ENCODE measurements around the gene ZNF106.

ZNF106 gene

DNA sequence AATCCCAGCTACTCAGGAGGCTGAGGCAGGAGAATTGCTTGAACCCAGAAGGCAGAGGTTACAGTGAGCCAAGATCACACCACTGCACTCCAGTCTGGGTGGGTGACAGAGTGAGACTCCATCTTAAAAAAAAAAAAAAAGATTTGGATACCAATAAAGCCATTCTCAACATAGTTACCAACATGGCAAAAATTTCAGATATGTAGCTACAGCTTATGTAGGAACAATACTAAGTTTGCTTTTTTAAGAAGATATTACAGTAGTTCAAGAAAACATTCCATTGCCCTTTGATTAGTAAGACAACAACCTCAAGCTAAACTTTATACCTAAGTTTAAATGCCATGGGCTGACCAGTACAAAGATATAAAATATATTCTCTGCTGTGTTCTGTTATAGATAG lies 34.4 kb downstream of the ZNF106 start:
- DNase-seq (ENCODE audit: insufficient read length, low spot score) = no peak
- TF ChIP-seq POLR2AphosphoS5 (IDR thresholded peaks at IDR 0.05; ENCODE audit: low read depth, low read length) (no peak), SPI1 (IDR thresholded peaks at IDR 0.05; ENCODE audit: low read depth, low read length) (no peak), TAF1 (IDR thresholded peaks at IDR 0.05; ENCODE audit: low read depth, low read length) (no peak), POLR2A (IDR thresholded peaks at IDR 0.05; ENCODE audit: low read depth, low read length) (no peak), PAX5 (IDR thresholded peaks at IDR 0.05; ENCODE audit: insufficient read depth, low read length, severe bottlenecking) (no peak), POU2F2 (IDR thresholded peaks at IDR 0.05; ENCODE audit: low read depth, low read length) (no peak)
- no peak for FAIRE-seq

DNA sequence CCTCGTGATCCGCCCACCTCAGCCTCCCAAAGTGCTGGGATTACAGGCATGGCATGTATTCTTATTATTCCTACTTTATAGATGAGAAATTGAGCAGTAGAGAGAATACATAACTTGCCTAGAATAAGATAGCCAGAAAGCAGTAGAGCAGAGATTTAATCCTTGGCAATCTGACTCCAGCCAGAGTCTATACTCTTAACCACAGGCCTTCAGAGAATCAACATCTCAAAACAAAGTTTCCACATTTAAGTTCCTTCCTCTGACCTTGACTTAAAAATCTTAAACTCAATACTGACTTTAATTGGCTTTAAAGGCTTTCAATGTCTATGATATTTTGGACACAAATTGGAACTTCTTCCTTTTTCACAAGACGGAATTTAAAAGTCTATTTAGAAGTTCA lies 37.1 kb downstream of the ZNF106 start:
- FAIRE-seq (no peak), DNase-seq (ENCODE audit: insufficient read length, low spot score) (no peak)
- TF ChIP-seq PAX5 (IDR thresholded peaks at IDR 0.05; ENCODE audit: insufficient read depth, low read length, severe bottlenecking) = no peak
- no peak for TF ChIP-seq POLR2AphosphoS5 (IDR thresholded peaks at IDR 0.05; ENCODE audit: low read depth, low read length)
- TF ChIP-seq POU2F2 (IDR thresholded peaks at IDR 0.05; ENCODE audit: low read depth, low read length) = no peak
- TF ChIP-seq POLR2A (IDR thresholded peaks at IDR 0.05; ENCODE audit: low read depth, low read length) = no peak
- no peak for TF ChIP-seq TAF1 (IDR thresholded peaks at IDR 0.05; ENCODE audit: low read depth, low read length)
- TF ChIP-seq SPI1 (IDR thresholded peaks at IDR 0.05; ENCODE audit: low read depth, low read length) = no peak

DNA sequence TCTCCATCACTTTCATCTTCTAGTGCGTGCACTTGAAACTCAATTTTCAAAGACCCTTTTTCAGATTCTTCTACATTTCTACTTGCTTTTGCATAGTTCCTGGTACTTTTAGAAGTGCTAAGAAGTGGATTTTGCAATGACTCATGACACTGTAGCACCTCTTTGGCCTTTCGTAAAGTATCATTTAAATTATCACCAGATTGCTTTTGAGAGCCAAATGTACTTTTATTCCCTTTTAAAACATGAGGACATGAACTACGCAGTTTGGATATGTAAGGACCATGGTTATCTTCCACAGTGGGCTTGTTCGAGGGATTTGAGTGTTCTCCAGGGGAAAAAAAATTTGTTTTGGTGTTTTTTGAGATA lies 40.5 kb downstream of the ZNF106 start:
- no peak for DNase-seq (ENCODE audit: insufficient read length, low spot score)
- no peak for FAIRE-seq
- TF ChIP-seq PAX5 (IDR thresholded peaks at IDR 0.05; ENCODE audit: insufficient read depth, low read length, severe bottlenecking) = no peak
- TF ChIP-seq TAF1 (IDR thresholded peaks at IDR 0.05; ENCODE audit: low read depth, low read length) = no peak
- TF ChIP-seq SPI1 (IDR thresholded peaks at IDR 0.05; ENCODE audit: low read depth, low read length) = no peak
- no peak for TF ChIP-seq POLR2A (IDR thresholded peaks at IDR 0.05; ENCODE audit: low read depth, low read length)
- TF ChIP-seq POU2F2 (IDR thresholded peaks at IDR 0.05; ENCODE audit: low read depth, low read length) = no peak
- TF ChIP-seq POLR2AphosphoS5 (IDR thresholded peaks at IDR 0.05; ENCODE audit: low read depth, low read length) = no peak

DNA sequence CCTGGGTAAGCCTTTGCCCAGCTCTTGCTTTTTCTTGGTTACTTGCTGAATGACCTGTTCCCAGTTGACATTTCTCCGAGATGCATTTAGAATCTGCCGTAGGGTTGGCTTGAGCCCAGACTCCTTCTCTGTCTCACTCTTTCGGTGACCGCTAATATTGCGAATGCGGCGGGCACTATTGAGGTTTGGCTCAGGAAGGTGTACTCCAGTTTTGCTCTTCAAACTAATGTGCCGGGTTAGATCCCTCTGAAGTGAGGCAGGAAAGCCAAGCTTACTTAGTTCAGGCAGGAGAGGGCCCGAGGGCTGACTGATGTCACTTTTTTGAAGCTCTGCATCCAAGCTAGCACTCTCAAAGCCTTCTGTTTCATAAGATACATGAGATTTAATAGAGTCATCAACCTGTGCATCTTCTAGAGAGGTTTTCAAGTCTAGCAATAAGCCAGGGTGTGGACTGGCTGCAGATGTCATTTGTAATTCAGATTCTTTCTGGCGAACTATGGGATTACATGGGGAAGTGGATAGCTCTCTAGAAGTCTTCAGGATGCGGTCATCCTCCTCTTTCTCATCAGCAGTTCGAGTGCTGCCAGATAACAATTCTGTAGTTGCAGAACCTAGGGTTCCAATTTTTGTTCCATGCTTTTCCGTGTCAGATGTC lies 41.0 kb downstream of the ZNF106 start:
- no peak for TF ChIP-seq POU2F2 (IDR thresholded peaks at IDR 0.05; ENCODE audit: low read depth, low read length)
- TF ChIP-seq PAX5 (IDR thresholded peaks at IDR 0.05; ENCODE audit: insufficient read depth, low read length, severe bottlenecking) = no peak
- no peak for TF ChIP-seq TAF1 (IDR thresholded peaks at IDR 0.05; ENCODE audit: low read depth, low read length)
- TF ChIP-seq POLR2AphosphoS5 (IDR thresholded peaks at IDR 0.05; ENCODE audit: low read depth, low read length) = no peak
- no peak for TF ChIP-seq SPI1 (IDR thresholded peaks at IDR 0.05; ENCODE audit: low read depth, low read length)
- TF ChIP-seq POLR2A (IDR thresholded peaks at IDR 0.05; ENCODE audit: low read depth, low read length) = no peak
- DNase-seq (ENCODE audit: insufficient read length, low spot score) (no peak), FAIRE-seq (no peak)

DNA sequence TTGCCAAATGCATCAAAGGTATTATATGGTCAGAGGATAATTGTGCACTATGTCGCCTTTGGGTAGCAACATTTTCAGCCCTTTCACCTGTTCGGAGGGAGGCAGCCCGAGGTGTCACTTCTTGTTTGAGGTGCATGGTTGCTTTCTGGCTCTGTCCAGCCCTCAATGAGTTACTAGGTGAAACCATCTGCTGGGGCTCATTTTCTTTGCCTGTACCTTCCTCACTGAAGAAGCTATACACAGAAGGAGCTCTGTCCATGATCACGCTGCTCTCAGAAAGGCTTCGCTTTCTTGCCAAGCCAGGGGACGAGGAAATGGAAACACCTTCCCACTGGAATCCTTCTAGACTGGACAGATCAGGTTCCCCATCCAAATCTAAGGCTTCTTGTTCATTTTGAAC lies 42.7 kb downstream of the ZNF106 start:
- FAIRE-seq (no peak), DNase-seq (ENCODE audit: insufficient read length, low spot score) (no peak)
- TF ChIP-seq SPI1 (IDR thresholded peaks at IDR 0.05; ENCODE audit: low read depth, low read length) = no peak
- no peak for TF ChIP-seq PAX5 (IDR thresholded peaks at IDR 0.05; ENCODE audit: insufficient read depth, low read length, severe bottlenecking)
- TF ChIP-seq POLR2AphosphoS5 (IDR thresholded peaks at IDR 0.05; ENCODE audit: low read depth, low read length) = no peak
- TF ChIP-seq TAF1 (IDR thresholded peaks at IDR 0.05; ENCODE audit: low read depth, low read length) = no peak
- TF ChIP-seq POLR2A (IDR thresholded peaks at IDR 0.05; ENCODE audit: low read depth, low read length) = no peak
- no peak for TF ChIP-seq POU2F2 (IDR thresholded peaks at IDR 0.05; ENCODE audit: low read depth, low read length)

DNA sequence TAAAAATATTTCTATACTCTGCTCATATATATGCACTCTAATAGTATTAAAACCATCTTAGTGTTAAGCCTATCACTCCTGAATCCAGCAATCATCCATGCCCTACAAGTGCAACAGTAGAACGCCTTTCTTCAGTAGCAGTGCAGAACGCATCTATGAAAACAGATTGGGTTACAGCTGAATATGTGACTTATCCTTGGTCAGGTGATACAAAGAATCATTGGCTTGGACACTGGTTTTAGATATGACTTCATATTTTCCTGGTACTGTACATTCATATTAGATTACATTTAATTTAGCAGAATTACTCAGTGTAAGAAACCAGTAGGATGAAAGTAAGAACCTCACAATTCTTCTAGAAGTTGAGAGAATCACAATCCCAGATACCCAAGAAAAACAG lies 43.3 kb downstream of the ZNF106 start:
- FAIRE-seq = no peak
- no peak for TF ChIP-seq POU2F2 (IDR thresholded peaks at IDR 0.05; ENCODE audit: low read depth, low read length)
- TF ChIP-seq PAX5 (IDR thresholded peaks at IDR 0.05; ENCODE audit: insufficient read depth, low read length, severe bottlenecking) = no peak
- DNase-seq (ENCODE audit: insufficient read length, low spot score) = no peak

GRCh38 chr15:42445551-42445950 lies 45.4 kb downstream of the ZNF106 start:
- no peak for DNase-seq (ENCODE audit: insufficient read length, low spot score)
- FAIRE-seq = no peak
- TF ChIP-seq TAF1 (IDR thresholded peaks at IDR 0.05; ENCODE audit: low read depth, low read length) (no peak), POLR2A (IDR thresholded peaks at IDR 0.05; ENCODE audit: low read depth, low read length) (no peak), POU2F2 (IDR thresholded peaks at IDR 0.05; ENCODE audit: low read depth, low read length) (no peak), PAX5 (IDR thresholded peaks at IDR 0.05; ENCODE audit: insufficient read depth, low read length, severe bottlenecking) (no peak), SPI1 (IDR thresholded peaks at IDR 0.05; ENCODE audit: low read depth, low read length) (no peak), POLR2AphosphoS5 (IDR thresholded peaks at IDR 0.05; ENCODE audit: low read depth, low read length) (no peak)

GRCh38 chr15:42444415-42445063 lies 46.4 kb downstream of the ZNF106 start:
- TF ChIP-seq SPI1 (IDR thresholded peaks at IDR 0.05; ENCODE audit: low read depth, low read length) (no peak), POU2F2 (IDR thresholded peaks at IDR 0.05; ENCODE audit: low read depth, low read length) (no peak), POLR2A (IDR thresholded peaks at IDR 0.05; ENCODE audit: low read depth, low read length) (no peak), POLR2AphosphoS5 (IDR thresholded peaks at IDR 0.05; ENCODE audit: low read depth, low read length) (no peak), TAF1 (IDR thresholded peaks at IDR 0.05; ENCODE audit: low read depth, low read length) (no peak), PAX5 (IDR thresholded peaks at IDR 0.05; ENCODE audit: insufficient read depth, low read length, severe bottlenecking) (no peak)
- FAIRE-seq = no peak
- DNase-seq (ENCODE audit: insufficient read length, low spot score) = no peak

DNA sequence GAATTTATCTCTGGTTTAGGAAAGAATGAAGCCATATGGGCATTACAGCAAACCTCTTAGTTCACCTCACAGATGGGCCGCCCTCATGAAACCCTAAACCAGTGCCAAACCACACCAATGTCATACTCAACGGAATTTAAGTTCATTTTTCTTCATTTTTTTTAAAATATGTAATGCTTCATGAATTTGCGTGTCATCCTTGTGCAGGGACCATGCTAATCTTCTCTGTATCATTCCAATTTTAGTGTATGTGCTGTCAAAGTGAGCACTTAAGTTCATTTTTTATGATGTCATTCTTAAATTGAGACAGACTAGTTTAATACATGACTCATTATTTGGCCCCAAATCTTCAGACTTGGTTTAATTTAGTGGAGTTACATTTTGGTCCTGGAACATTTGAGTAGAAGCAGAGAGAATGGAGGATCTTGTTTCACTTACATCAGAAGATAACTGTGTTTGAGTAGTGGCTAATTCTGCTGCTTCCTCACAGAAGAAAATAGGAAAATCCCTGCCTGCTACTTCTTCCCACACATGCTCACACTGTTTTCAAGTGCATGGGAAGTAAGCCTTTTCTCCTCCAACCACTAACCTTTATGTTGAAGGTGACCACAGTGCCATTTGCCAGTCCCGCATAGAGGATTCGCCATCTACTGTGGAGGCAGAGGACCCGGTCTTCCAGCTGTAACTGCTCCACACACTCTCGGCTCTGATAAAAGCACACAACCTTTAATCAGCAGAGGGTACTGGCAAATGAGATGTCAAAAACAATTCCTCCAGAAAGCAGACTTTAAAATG lies 63.3 kb downstream of the ZNF106 start:
- TF ChIP-seq TAF1 (IDR thresholded peaks at IDR 0.05; ENCODE audit: low read depth, low read length) (no peak), POLR2A (IDR thresholded peaks at IDR 0.05; ENCODE audit: low read depth, low read length) (no peak), POLR2AphosphoS5 (IDR thresholded peaks at IDR 0.05; ENCODE audit: low read depth, low read length) (no peak), PAX5 (IDR thresholded peaks at IDR 0.05; ENCODE audit: insufficient read depth, low read length, severe bottlenecking) (no peak), POU2F2 (IDR thresholded peaks at IDR 0.05; ENCODE audit: low read depth, low read length) (no peak)
- FAIRE-seq (no peak), DNase-seq (ENCODE audit: insufficient read length, low spot score) (no peak)

Measured in GM12891 (cell line).